NT2/D1 (cell line): ENCODE data around the gene SRRM4.

Source experiments
- SUZ12 ChIP-seq: IDR thresholded peaks from 2 replicates; pipeline ENCODE4 v1.6.1; 2011; ENCODE audit not compliant: insufficient read length, insufficient read depth; ENCODE audit errors: extremely low read depth
- ZNF274 ChIP-seq: IDR thresholded peaks from 2 replicates; pipeline ENCODE4 v1.6.1; 2011; ENCODE audit warnings: mild to moderate bottlenecking, low read depth, low read length

DNA sequence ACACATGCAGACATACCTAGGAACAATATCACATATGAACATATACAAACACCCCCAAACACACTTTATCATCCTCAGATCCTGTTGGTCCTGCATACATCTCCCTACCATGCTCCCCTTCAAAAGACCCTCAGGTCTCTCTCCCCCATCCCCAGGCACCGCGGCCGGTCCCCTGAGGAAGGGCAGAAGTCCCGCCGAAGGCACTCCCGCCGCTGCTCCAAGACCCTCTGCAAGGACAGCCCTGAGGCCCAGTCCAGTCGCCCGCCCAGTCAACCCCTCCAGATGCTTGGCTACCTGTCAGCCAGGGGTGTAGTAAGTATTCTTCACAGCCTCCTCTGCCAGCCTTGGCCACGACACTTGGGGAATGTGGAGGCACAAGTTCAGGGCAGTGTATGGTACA lies 149.2 kb downstream of the SRRM4 start:
- TF ChIP-seq SUZ12 (no peak), ZNF274 (no peak)
